GM21717 (cell line): ENCODE results near the gene PANX2.
A peak's percentile ranks its signal among the peaks of the same experiment; 100 is the strongest.
"Not testable (repeated sequence)": the region's sequence is repeated elsewhere in the genome, so short reads cannot be mapped to it uniquely, and the experiment has no call there.

Source experiments
- ATAC-seq: cut with Tn5 transposase; IDR thresholded peaks from one replicate; pipeline ENCODE4 v1.9.1; 2021; ENCODE audit warnings: mild to moderate bottlenecking, moderate library complexity; ENCODE audit not compliant: unreplicated experiment

PANX2 gene

GRCh38 chr22:50147258-50148165, 23.0 kb upstream of the PANX2 start:
- ATAC-seq, result not testable (repeated sequence)

- ATAC-seq, result no peak
These were observed 22.4 kb upstream of the PANX2 start for GRCh38 chr22:50148166-50148500.

GRCh38 chr22:50148991-50149721, 21.4 kb upstream of the PANX2 start:
- peak; percentile 54 for ATAC-seq

- no peak for ATAC-seq
These were observed 20.1 kb upstream of the PANX2 start for GRCh38 chr22:50150161-50151129.

- ATAC-seq, result no peak
These were observed 18.7 kb upstream of the PANX2 start for GRCh38 chr22:50151571-50152537.

- no peak for ATAC-seq
These were observed 17.3 kb upstream of the PANX2 start for GRCh38 chr22:50153056-50153755.

GRCh38 chr22:50153756-50154140, 16.8 kb upstream of the PANX2 start:
- ATAC-seq, result no peak

- ATAC-seq, result no peak
These were observed 12.7 kb upstream of the PANX2 start for GRCh38 chr22:50157709-50158375.

- no peak for ATAC-seq
These were observed 9.6 kb upstream of the PANX2 start for GRCh38 chr22:50160947-50161346.

- ATAC-seq, result no peak
These were observed 8.8 kb upstream of the PANX2 start for GRCh38 chr22:50161508-50162390.

- ATAC-seq, result no peak
These were observed 8.1 kb upstream of the PANX2 start for GRCh38 chr22:50162391-50162956.

- no peak for ATAC-seq
These were observed 5.0 kb upstream of the PANX2 start for GRCh38 chr22:50165436-50166123.

GRCh38 chr22:50167689-50168489, 2.6 kb upstream of the PANX2 start:
- ATAC-seq, result no peak

GRCh38 chr22:50168490-50169180, 1.9 kb upstream of the PANX2 start:
- ATAC-seq, result not testable (repeated sequence)

GRCh38 chr22:50169181-50169759, 1.3 kb upstream of the PANX2 start:
- no peak for ATAC-seq
